ENCODE results near the gene UNC13A. TPM values are rescaled to one million over a fixed set of nuclear protein-coding genes. Genes with fewer than 3 reads are reported as not detected.
"Not testable (repeated sequence)": the region's sequence is repeated elsewhere in the genome, so short reads cannot be mapped to it uniquely, and the experiment has no call there.

The UNC13A gene
- total and polyA plus RNA-seq, 11 donors: 0.02 to 1.1 (median 0.09) TPM; not detected in 1

DNA sequence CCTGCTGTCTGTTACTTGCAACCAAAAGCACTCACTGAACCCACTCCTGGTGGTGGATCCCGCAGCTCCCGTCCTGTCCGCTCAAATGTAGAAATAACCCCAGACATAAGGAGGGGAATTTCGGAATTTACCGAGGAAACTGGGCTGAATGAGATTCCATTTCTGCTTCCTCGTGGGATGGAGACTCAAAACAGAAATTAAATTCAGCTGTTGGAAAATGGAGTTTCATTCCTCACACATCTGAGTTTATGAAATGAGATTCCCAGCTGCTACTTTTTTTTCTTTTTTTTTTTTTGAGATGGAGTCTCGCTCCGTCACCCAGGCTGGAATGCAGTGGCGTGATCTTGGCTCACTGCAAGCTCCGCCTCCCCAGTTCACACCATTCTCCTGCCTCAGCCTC lies 88.4 kb downstream of the UNC13A start:
- H3K4me1 ChIP-seq: no peaks in the 10 kb centered on the region
- WGBS, 4 donors: 46 to 59% (median 52%) methylated on average over 10 of the region's 10 CpGs
- intact Hi-C loops (cut with DNase I): loop anchor here in 4 of 10 donors (10.0 kb wide), 3 partner anchors 165 to 185 kb away; no protein-coding TSS in a partner anchor
- ATAC-seq (no peak), DNase-seq (no peak)
- TF ChIP-seq POLR2A (IDR thresholded peaks at IDR 0.05): no peak
- TF ChIP-seq, protein P1, sequence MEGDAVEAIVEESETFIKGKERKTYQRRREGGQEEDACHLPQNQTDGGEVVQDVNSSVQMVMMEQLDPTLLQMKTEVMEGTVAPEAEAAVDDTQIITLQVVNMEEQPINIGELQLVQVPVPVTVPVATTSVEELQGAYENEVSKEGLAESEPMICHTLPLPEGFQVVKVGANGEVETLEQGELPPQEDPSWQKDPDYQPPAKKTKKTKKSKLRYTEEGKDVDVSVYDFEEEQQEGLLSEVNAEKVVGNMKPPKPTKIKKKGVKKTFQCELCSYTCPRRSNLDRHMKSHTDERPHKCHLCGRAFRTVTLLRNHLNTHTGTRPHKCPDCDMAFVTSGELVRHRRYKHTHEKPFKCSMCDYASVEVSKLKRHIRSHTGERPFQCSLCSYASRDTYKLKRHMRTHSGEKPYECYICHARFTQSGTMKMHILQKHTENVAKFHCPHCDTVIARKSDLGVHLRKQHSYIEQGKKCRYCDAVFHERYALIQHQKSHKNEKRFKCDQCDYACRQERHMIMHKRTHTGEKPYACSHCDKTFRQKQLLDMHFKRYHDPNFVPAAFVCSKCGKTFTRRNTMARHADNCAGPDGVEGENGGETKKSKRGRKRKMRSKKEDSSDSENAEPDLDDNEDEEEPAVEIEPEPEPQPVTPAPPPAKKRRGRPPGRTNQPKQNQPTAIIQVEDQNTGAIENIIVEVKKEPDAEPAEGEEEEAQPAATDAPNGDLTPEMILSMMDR (IDR thresholded peaks at IDR 0.05): no peak
- H3K9me3 ChIP-seq: no peaks in the 10 kb centered on the region
- H3K36me3 ChIP-seq: no peaks in the 10 kb centered on the region
- H3K27ac ChIP-seq: no peak overlapping the region
- no peak overlapping the region for H3K4me3 ChIP-seq
- peaks cover 0 to 20% (median 6%) of the 10 kb centered on the region in 9 donors for H3K27me3 ChIP-seq

DNA sequence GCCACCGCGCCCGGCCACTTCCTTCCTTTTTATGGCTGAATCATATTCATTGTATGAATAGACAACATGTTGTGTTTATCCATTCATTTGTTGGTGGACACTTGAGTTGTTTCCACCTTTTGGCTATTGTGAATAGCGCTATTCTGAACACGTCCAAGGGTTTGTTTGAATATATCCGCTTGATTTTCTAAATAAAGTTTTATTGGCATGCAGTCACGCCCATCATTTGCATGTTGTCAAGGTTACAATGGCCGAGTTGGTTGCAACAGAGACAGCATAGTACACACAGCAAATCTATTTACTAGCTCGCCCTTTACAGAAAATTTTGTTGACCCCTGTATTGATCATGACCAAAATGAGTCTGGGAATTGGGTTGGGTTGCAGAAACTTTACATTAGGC lies 89.2 kb downstream of the UNC13A start:
- peaks cover 0 to 13% (median 6%) of the 10 kb centered on the region in 9 donors for H3K27me3 ChIP-seq
- H3K36me3 ChIP-seq: no peaks in the 10 kb centered on the region
- TF ChIP-seq, protein P1 (IDR thresholded peaks at IDR 0.05): no peak
- no peak for TF ChIP-seq POLR2A (IDR thresholded peaks at IDR 0.05)
- H3K4me3 ChIP-seq: no peak overlapping the region
- 76 to 88% (median 81%) methylated on average over 9 of the region's 9 CpGs for WGBS, 4 donors
- no peaks in the 10 kb centered on the region for H3K4me1 ChIP-seq
- intact Hi-C loops (cut with DNase I): no loop called here
- no peak for DNase-seq
- no peak for ATAC-seq
- H3K9me3 ChIP-seq: no peaks in the 10 kb centered on the region
- no peak overlapping the region for H3K27ac ChIP-seq

DNA sequence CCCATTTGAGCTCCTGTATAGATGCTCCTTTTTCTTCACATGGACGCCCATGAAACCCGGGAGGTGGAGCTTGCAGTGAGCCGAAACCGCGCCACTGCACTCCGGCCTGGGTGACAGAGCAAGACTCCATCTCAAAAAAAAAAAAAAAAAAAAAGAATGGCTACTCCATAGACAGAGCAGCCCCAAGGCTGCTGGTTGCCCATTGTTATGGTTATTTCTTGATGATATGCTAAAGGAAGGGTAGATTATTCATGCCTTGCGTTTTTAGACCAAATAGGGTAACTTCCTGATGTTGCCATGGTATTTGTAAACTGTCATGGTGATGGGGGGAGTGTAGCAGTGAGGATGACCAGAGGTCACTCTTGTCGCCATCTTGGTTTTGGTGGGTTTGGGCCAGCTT lies 90.1 kb downstream of the UNC13A start:
- peaks cover 0 to 10% (median 3%) of the 10 kb centered on the region in 9 donors for H3K27me3 ChIP-seq
- WGBS, 4 donors: 83 to 90% (median 87%) methylated on average over 8 of the region's 8 CpGs
- intact Hi-C loops (cut with DNase I); H3K4me3 ChIP-seq; ATAC-seq; H3K36me3 ChIP-seq; H3K4me1 ChIP-seq; H3K27ac ChIP-seq; DNase-seq; H3K9me3 ChIP-seq: not testable (repeated sequence)

DNA sequence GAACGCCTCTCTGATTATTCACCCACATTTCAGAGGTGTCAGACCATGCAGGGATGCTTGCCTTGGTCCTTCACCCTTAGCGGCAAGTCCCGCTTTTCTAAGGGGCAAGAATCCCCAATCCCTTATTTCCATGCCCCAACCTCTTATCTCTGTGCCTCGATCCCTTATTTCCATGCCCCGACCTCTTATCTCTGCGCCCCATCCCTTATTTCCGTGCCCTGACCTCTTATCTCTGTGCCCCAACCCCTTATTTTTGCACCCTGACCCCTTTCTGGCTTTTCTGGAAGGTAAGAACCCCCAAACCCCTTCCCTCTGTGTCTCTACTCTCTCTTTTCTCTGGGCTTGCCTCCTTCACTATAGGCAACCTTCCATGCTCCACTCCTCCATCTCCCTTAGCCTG lies 93.9 kb downstream of the UNC13A start:
- H3K9me3 ChIP-seq; H3K4me3 ChIP-seq; H3K4me1 ChIP-seq; H3K36me3 ChIP-seq; DNase-seq; ATAC-seq; intact Hi-C loops (cut with DNase I); H3K27ac ChIP-seq: not testable (repeated sequence)
- WGBS, 4 donors: 82 to 87% (median 83%) methylated on average over 7 of the region's 7 CpGs
- H3K27me3 ChIP-seq: peaks cover 0 to 12% (median 0%) of the 10 kb centered on the region in 9 donors

DNA sequence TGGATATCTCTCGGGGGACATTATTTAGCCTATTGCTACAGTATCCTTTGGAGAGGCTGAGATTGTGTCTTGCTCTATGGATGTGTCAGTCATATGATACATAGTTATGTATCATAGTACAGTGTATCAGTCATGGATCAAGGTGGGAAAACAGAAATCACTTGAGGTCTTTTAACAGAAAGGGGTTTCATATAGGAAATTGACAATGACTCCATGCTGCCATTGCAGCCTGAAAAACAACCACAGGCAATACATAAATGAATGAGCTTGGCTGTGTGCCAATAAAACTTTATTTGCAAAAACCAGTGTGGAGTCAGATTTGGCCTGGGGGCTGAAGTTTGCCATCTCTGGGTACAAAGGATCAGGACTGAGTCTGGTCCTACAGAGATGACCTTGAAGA lies 97.3 kb downstream of the UNC13A start:
- Histone ChIP-seq H3K27ac (no peak overlapping the region), H3K36me3 (no peaks in the 10 kb centered on the region), H3K27me3 (peaks cover 0 to 12% (median 0%) of the 10 kb centered on the region in 9 donors), H3K4me1 (no peaks in the 10 kb centered on the region), H3K9me3 (no peaks in the 10 kb centered on the region), H3K4me3 (no peak overlapping the region)
- DNase-seq (no peak), ATAC-seq (no peak)
- intact Hi-C loops (cut with DNase I): no loop called here
- TF ChIP-seq, protein P1 (IDR thresholded peaks at IDR 0.05): no peak
- no peak for TF ChIP-seq POLR2A (IDR thresholded peaks at IDR 0.05)
- WGBS, 4 donors: 0 to 91% (median 26%) methylated on average over 1 of the region's 1 CpG

DNA sequence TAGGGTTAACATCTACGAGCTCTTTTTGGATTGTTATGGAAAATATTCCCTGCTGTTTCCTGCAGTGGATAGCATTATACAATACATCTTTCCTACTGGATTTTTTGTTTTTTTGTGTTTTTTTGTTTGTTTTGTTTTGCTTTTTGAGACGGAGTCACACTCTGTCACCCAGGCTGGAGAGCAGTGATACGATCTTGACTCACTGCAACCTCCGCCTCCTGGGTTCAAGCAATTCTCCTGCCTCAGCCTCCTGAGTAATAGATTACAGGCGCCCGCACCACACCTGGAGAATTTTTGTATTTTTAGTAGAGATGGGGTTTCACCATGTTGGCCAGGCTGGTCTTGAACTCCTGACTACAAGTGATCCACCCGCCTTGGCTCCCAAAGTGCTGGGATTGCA lies 102.8 kb downstream of the UNC13A start:
- H3K9me3 ChIP-seq; ATAC-seq; H3K27ac ChIP-seq; H3K4me3 ChIP-seq; H3K27me3 ChIP-seq; DNase-seq; intact Hi-C loops (cut with DNase I); H3K4me1 ChIP-seq: not testable (repeated sequence)
- peaks cover 0 to 27% (median 23%) of the 10 kb centered on the region in 9 donors for H3K36me3 ChIP-seq
- WGBS, 4 donors: 64 to 75% (median 68%) methylated on average over 7 of the region's 7 CpGs

Data from heart left ventricle (tissue), 16 donors.